Measurements from ENCODE around the gene TMEM150A.
"Not testable (repeated sequence)": the region's sequence is repeated elsewhere in the genome, so short reads cannot be mapped to it uniquely, and the experiment has no call there.

Gene TMEM150A

DNA sequence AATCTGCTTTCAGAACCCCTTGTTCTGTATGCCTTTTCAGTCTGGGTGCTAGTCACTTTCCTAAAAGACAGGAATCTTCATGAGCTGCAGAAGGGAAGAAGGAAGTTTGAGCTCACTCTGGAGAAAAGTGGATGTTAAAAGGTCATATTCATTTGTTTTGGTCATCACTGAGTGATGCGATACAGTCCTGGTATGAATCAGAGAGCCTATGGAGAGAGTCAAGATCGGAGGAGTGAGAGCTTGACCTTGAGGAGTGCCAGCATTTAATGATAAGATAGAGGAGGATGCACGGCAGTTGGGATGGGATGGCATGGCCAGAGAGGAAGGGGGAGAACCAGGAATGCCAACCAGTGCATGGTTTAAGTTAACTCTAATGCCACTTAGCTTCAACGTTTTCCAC, 33.1 kb upstream of the TMEM150A start:
- no peaks in the 10 kb centered on the region for H3K9me3 ChIP-seq (replicated peaks; ENCODE audit: low read length)
- H3K4me1 ChIP-seq (ENCODE audit: control insufficient read depth, insufficient read depth, low read length), result no peaks in the 10 kb centered on the region
- H3K36me3 ChIP-seq (ENCODE audit: insufficient read depth, low read length), result peaks cover 64% of the 10 kb centered on the region
- no peaks in the 10 kb centered on the region for H3K27me3 ChIP-seq (ENCODE audit: control insufficient read depth, insufficient read depth, low read length)
- H3K4me2 ChIP-seq (ENCODE audit: low read length), result no peak overlapping the region
- no peak overlapping the region for H3K9ac ChIP-seq (ENCODE audit: low read depth, low read length)
- H3K4me3 ChIP-seq (ENCODE audit: low read length), result no peak overlapping the region

DNA sequence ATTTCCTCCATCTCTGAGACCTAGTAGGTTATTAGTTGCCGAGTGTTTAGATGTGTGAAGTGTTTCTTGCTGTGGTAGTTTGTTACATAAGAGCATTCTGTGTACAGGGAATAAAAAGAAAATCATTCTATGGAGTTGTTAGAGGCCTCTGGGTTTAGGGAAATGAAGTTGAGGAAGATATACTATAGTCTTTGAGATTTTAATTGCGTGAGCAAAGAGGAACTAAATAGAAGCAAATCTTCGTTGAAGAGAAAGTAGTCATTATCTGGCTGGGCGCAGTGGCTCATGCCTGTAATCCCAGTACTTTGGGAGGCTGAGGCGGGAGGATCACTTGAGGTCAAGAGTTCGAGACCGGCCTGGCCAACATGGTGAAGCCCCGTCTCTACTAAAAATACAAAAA, 32.5 kb upstream of the TMEM150A start:
- Histone ChIP-seq H3K4me1 (ENCODE audit: control insufficient read depth, insufficient read depth, low read length) (no peaks in the 10 kb centered on the region), H3K4me2 (ENCODE audit: low read length) (no peak overlapping the region), H3K27me3 (ENCODE audit: control insufficient read depth, insufficient read depth, low read length) (no peaks in the 10 kb centered on the region), H3K4me3 (ENCODE audit: low read length) (no peak overlapping the region), H3K9ac (ENCODE audit: low read depth, low read length) (no peak overlapping the region), H3K9me3 (replicated peaks; ENCODE audit: low read length) (no peaks in the 10 kb centered on the region), H3K36me3 (ENCODE audit: insufficient read depth, low read length) (peaks cover 68% of the 10 kb centered on the region)

DNA sequence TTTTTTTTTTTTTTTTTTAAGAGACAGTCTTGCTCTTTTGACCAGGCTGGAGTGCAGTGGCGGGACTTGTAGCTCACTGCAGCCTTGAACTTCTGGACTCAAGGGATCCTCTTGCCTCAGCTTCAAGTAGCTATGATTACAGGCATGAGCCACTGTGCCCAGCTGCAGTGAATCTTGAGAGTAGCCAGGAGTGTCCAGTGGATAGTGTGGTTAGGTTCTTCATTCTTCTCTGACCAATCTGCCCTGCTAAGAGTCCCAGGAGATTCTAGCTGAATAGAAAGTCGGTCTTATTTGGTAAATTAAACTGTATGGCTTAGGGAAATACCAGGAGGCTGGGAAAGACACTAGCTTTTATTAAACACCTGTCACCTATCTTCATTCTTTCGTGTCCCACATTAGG, 28.8 kb upstream of the TMEM150A start:
- Histone ChIP-seq H3K4me2 (ENCODE audit: low read length) (no peak overlapping the region), H3K9me3 (replicated peaks; ENCODE audit: low read length) (no peaks in the 10 kb centered on the region), H3K27me3 (ENCODE audit: control insufficient read depth, insufficient read depth, low read length) (no peaks in the 10 kb centered on the region), H3K4me3 (ENCODE audit: low read length) (no peak overlapping the region), H3K36me3 (ENCODE audit: insufficient read depth, low read length) (peaks cover 63% of the 10 kb centered on the region), H3K9ac (ENCODE audit: low read depth, low read length) (no peak overlapping the region), H3K4me1 (ENCODE audit: control insufficient read depth, insufficient read depth, low read length) (no peaks in the 10 kb centered on the region)

DNA sequence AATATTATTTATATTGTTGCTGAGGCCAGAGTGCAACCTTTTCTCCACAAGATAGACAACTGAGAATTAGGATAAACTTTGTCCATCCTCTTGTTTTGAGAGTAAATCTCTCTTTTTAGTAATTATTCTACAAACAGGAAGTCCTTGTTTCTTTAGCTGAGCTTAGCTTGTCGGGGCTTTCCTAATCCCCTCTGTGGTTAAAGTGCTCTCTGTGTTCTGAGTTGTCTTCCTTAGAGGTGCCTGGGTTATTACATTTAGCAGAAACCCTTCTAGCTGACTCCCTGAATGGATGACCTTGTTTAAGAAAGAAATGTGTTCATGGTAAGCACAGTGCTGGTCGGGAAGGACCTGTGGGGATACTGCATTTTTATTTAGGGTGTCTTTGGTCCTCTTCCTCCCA, 26.2 kb upstream of the TMEM150A start:
- H3K4me2 ChIP-seq (ENCODE audit: low read length), result no peak overlapping the region
- no peaks in the 10 kb centered on the region for H3K9me3 ChIP-seq (replicated peaks; ENCODE audit: low read length)
- H3K9ac ChIP-seq (ENCODE audit: low read depth, low read length), result no peak overlapping the region
- H3K4me3 ChIP-seq (ENCODE audit: low read length), result no peak overlapping the region
- no peaks in the 10 kb centered on the region for H3K4me1 ChIP-seq (ENCODE audit: control insufficient read depth, insufficient read depth, low read length)
- H3K36me3 ChIP-seq (ENCODE audit: insufficient read depth, low read length), result peaks cover 69% of the 10 kb centered on the region
- H3K27me3 ChIP-seq (ENCODE audit: control insufficient read depth, insufficient read depth, low read length), result no peaks in the 10 kb centered on the region

DNA sequence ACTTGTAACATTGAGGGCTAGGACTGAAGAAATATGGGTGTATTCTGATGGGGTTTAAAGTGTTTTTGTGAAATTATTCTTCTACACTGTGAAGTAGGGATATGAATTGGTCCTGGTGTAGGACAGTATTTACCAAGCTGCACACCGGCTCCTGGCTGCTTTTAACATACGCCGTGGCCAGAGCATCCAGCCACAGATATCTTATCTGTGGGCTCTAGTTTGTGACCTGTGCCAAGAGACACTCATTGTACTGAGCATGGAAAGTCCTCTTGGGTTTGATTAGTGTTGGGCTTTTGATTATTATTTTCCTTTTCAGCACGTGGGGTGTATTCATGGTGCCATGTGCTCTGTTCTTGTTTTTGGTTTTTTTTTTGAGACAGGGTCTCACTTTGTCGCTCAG, 21.5 kb upstream of the TMEM150A start:
- Histone ChIP-seq H3K9me3 (replicated peaks; ENCODE audit: low read length) (no peaks in the 10 kb centered on the region), H3K4me3 (ENCODE audit: low read length) (no peak overlapping the region), H3K27me3 (ENCODE audit: control insufficient read depth, insufficient read depth, low read length) (no peaks in the 10 kb centered on the region), H3K4me1 (ENCODE audit: control insufficient read depth, insufficient read depth, low read length) (peaks cover 6% of the 10 kb centered on the region), H3K36me3 (ENCODE audit: insufficient read depth, low read length) (peaks cover 68% of the 10 kb centered on the region), H3K9ac (ENCODE audit: low read depth, low read length) (no peak overlapping the region), H3K4me2 (ENCODE audit: low read length) (no peak overlapping the region)

DNA sequence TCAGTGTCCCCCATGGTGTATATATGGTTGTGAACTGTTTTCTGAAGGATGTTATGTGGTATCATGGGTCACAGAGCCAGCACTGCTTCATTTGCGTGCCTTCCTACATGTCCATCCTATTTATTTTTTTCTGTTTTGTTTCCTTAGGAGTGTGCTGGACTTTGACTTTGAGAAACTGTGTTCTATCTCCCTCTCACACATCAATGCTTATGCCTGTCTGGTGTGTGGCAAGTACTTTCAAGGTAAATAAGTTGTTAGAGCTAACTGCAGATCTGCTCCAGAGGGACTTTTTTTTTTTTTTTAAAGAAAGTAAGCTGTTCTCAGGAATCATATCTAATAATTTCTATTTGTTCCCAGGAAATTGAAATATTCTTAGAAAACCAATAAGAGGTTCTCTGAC, 18.8 kb upstream of the TMEM150A start:
- H3K9me3 ChIP-seq (replicated peaks; ENCODE audit: low read length), result no peaks in the 10 kb centered on the region
- H3K4me3 ChIP-seq (ENCODE audit: low read length), result no peak overlapping the region
- no peak overlapping the region for H3K9ac ChIP-seq (ENCODE audit: low read depth, low read length)
- no peaks in the 10 kb centered on the region for H3K27me3 ChIP-seq (ENCODE audit: control insufficient read depth, insufficient read depth, low read length)
- peaks cover 18% of the 10 kb centered on the region for H3K4me1 ChIP-seq (ENCODE audit: control insufficient read depth, insufficient read depth, low read length)
- H3K36me3 ChIP-seq (ENCODE audit: insufficient read depth, low read length), result peaks cover 50% of the 10 kb centered on the region
- no peak overlapping the region for H3K4me2 ChIP-seq (ENCODE audit: low read length)

DNA sequence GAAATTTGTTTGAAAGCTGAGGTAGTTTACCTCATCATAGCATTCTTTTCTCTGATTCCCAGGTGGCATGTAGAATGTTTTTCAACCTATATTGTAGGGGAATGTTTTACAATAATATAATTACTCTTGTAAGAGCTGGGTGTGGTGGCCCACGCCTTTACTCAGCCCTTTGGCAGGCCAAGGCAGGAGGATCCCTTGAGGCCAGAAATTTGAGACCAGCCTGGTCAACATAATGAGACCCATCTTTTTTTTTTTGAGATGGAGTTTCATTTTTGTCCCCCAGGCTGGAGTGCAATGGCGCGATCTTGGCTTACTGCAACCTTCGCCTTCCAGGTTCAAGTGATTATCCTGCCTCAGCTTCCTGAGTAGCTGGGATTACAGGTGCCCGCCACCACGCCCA, 17.1 kb upstream of the TMEM150A start:
- H3K4me1 ChIP-seq (ENCODE audit: control insufficient read depth, insufficient read depth, low read length), result peaks cover 18% of the 10 kb centered on the region
- no peaks in the 10 kb centered on the region for H3K9me3 ChIP-seq (replicated peaks; ENCODE audit: low read length)
- H3K9ac ChIP-seq (ENCODE audit: low read depth, low read length), result no peak overlapping the region
- H3K27me3 ChIP-seq (ENCODE audit: control insufficient read depth, insufficient read depth, low read length), result no peaks in the 10 kb centered on the region
- no peak overlapping the region for H3K4me2 ChIP-seq (ENCODE audit: low read length)
- peaks cover 38% of the 10 kb centered on the region for H3K36me3 ChIP-seq (ENCODE audit: insufficient read depth, low read length)
- no peak overlapping the region for H3K4me3 ChIP-seq (ENCODE audit: low read length)

DNA sequence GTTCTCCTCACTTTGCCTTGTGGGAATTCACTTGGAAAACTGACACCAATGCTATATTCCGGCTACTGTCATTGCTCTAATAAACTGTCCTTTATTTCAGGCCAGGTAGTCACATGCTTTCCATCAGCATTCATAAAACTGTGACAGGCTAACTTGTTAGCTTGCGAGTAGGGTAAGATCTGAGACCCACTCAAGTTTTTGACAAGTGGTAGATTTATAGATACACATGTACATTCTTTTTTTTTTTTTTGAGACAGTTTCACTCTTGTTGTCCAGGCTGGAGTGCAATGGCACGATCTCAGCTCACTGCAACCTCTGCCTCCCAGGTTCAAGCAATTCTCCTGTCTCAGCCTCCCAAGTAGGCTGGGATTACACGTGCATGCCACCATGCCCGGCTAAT, 15.2 kb upstream of the TMEM150A start:
- peak overlapping the region; percentile 93 for H3K4me3 ChIP-seq (ENCODE audit: low read length)
- peak overlapping the region; percentile 98 for H3K9ac ChIP-seq (ENCODE audit: low read depth, low read length)
- peaks cover 18% of the 10 kb centered on the region for H3K4me1 ChIP-seq (ENCODE audit: control insufficient read depth, insufficient read depth, low read length)
- H3K36me3 ChIP-seq (ENCODE audit: insufficient read depth, low read length), result peaks cover 20% of the 10 kb centered on the region
- not testable (repeated sequence) for H3K27me3 ChIP-seq (ENCODE audit: control insufficient read depth, insufficient read depth, low read length); H3K9me3 ChIP-seq (replicated peaks; ENCODE audit: low read length)
- H3K4me2 ChIP-seq (ENCODE audit: low read length), result peak overlapping the region; percentile 84

DNA sequence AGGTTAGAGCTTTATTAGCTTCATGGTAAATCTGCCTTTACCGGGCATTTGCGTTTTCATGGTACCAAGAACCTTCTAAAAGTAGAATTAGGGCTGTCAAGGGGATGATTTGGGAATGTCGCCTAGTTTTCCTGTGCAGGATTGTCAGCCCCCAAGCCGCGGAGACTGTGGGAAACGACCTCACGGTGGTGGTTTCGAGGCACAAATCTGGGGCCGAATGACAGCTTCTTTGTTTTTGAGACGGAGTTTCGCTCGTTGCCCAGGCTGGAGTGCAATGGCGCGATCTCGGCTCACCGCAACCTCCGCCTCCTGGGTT, 12.9 kb upstream of the TMEM150A start:
- Histone ChIP-seq H3K36me3 (ENCODE audit: insufficient read depth, low read length) (peaks cover 7% of the 10 kb centered on the region), H3K9ac (ENCODE audit: low read depth, low read length) (no peak overlapping the region), H3K4me1 (ENCODE audit: control insufficient read depth, insufficient read depth, low read length) (peaks cover 24% of the 10 kb centered on the region), H3K27me3 (ENCODE audit: control insufficient read depth, insufficient read depth, low read length) (no peaks in the 10 kb centered on the region), H3K4me2 (ENCODE audit: low read length) (no peak overlapping the region), H3K4me3 (ENCODE audit: low read length) (no peak overlapping the region), H3K9me3 (replicated peaks; ENCODE audit: low read length) (no peaks in the 10 kb centered on the region)

DNA sequence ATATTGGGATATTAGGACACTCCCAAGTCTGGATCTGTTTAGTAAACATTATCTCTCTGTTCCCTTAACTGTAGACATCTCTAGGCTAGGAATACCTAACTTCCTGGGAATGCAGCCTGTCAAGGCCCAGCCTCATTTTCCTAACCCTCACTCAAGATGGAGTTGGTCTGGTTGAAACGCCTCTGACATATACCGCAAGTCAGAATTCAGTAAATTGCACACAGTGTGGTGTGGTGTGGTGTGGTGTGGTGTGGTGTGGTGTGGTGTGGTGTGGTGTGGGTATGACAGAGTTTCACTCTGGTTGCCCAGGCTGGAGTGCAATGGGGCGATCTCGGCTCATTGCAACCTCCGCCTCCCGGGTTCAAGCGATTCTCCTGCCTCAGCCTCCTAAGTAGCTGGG, 12.3 kb upstream of the TMEM150A start:
- not testable (repeated sequence) for H3K36me3 ChIP-seq (ENCODE audit: insufficient read depth, low read length); H3K9me3 ChIP-seq (replicated peaks; ENCODE audit: low read length); H3K4me3 ChIP-seq (ENCODE audit: low read length); H3K9ac ChIP-seq (ENCODE audit: low read depth, low read length); H3K4me2 ChIP-seq (ENCODE audit: low read length); H3K27me3 ChIP-seq (ENCODE audit: control insufficient read depth, insufficient read depth, low read length)
- H3K4me1 ChIP-seq (ENCODE audit: control insufficient read depth, insufficient read depth, low read length), result peaks cover 28% of the 10 kb centered on the region

DNA sequence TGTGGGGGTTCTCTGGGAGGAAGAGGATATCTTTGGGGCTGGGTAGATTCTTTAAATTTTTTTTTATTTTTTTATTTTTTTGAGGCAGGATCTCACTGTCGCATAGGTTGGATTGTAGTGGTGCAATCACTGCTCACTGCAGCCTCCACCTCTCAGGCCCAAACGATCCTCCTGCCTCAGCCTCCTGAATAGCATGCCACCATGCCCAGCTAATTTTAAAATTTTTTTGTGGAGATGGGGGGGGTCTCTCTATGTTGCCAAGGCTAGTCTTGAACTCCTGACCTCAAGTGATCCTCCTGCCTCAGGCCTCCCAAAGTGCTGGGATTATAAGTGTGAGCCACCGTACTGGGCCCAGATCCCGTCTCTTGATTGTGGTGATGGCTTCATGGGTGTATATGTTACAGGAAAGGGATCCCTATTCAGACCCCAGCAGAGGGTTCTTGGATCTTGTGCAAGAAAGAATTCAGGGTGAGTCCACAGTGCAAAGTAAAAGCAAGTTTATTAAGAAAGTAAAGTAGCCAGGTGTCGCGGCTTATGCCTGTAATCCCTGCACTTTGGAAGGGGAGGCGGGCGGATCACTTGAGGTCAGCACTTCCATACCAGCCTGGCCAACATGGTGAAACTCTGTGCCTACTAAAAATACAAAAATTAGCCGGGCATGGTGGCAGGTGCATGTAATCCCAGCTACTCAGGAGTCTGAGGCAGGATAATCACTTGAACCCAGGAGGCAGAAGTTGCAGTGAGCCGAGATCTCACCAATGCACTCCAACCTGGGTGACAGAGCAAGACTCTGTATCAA, 11.4 kb upstream of the TMEM150A start:
- Histone ChIP-seq H3K9me3 (replicated peaks; ENCODE audit: low read length) (no peaks in the 10 kb centered on the region), H3K9ac (ENCODE audit: low read depth, low read length) (no peak overlapping the region), H3K27me3 (ENCODE audit: control insufficient read depth, insufficient read depth, low read length) (no peaks in the 10 kb centered on the region), H3K4me2 (ENCODE audit: low read length) (no peak overlapping the region), H3K4me3 (ENCODE audit: low read length) (no peak overlapping the region), H3K36me3 (ENCODE audit: insufficient read depth, low read length) (peaks cover 8% of the 10 kb centered on the region), H3K4me1 (ENCODE audit: control insufficient read depth, insufficient read depth, low read length) (peaks cover 22% of the 10 kb centered on the region)
